Measurements from ENCODE around the gene SLC35F1.

Gene SLC35F1

DNA sequence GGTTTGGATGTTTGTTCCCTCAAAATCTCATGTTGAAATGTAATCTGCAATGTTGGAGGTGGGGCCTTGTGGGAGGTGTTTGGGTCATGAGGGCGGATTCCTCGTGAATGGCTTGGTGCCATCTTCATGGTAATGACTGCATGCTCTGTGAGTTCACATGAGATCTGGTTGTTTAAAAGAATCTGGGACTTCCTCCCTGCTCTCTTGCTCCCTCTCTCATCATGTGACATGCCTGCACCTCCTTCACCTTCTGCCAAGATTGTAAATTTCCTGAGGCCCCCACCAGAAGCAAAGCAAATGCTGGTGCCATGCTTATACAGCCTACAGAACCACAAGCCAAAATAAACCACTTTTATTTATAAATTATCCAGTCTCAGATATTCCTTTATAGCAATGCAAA lies 390.8 kb downstream of the SLC35F1 start:
- no peak for TF ChIP-seq ZFP3 (CRISPR knock-in tag; IDR thresholded peaks at IDR 0.05)
- no peak for TF ChIP-seq ZC3H10 (CRISPR knock-in tag; IDR thresholded peaks at IDR 0.05)
- TF ChIP-seq, protein P1, sequence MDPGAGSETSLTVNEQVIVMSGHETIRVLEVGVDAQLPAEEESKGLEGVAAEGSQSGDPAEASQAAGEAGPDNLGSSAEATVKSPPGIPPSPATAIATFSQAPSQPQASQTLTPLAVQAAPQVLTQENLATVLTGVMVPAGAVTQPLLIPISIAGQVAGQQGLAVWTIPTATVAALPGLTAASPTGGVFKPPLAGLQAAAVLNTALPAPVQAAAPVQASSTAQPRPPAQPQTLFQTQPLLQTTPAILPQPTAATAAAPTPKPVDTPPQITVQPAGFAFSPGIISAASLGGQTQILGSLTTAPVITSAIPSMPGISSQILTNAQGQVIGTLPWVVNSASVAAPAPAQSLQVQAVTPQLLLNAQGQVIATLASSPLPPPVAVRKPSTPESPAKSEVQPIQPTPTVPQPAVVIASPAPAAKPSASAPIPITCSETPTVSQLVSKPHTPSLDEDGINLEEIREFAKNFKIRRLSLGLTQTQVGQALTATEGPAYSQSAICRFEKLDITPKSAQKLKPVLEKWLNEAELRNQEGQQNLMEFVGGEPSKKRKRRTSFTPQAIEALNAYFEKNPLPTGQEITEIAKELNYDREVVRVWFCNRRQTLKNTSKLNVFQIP (CRISPR knock-in tag; IDR thresholded peaks at IDR 0.05; ENCODE audit: borderline replicate concordance, low read depth) = no peak
- no peak for TF ChIP-seq SNAI2 (CRISPR knock-in tag; IDR thresholded peaks at IDR 0.05)
- no peak for TF ChIP-seq TCF4 (CRISPR knock-in tag; IDR thresholded peaks at IDR 0.05; ENCODE audit: borderline replicate concordance)
- TF ChIP-seq PPARA (CRISPR knock-in tag; IDR thresholded peaks at IDR 0.05; ENCODE audit: borderline replicate concordance) = no peak
- no peak for TF ChIP-seq GLIS3 (CRISPR knock-in tag; IDR thresholded peaks at IDR 0.05)
- TF ChIP-seq, protein P2, sequence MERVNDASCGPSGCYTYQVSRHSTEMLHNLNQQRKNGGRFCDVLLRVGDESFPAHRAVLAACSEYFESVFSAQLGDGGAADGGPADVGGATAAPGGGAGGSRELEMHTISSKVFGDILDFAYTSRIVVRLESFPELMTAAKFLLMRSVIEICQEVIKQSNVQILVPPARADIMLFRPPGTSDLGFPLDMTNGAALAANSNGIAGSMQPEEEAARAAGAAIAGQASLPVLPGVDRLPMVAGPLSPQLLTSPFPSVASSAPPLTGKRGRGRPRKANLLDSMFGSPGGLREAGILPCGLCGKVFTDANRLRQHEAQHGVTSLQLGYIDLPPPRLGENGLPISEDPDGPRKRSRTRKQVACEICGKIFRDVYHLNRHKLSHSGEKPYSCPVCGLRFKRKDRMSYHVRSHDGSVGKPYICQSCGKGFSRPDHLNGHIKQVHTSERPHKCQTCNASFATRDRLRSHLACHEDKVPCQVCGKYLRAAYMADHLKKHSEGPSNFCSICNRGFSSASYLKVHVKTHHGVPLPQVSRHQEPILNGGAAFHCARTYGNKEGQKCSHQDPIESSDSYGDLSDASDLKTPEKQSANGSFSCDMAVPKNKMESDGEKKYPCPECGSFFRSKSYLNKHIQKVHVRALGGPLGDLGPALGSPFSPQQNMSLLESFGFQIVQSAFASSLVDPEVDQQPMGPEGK (CRISPR knock-in tag; IDR thresholded peaks at IDR 0.05; ENCODE audit: borderline replicate concordance) = no peak
- ATAC-seq = no peak

DNA sequence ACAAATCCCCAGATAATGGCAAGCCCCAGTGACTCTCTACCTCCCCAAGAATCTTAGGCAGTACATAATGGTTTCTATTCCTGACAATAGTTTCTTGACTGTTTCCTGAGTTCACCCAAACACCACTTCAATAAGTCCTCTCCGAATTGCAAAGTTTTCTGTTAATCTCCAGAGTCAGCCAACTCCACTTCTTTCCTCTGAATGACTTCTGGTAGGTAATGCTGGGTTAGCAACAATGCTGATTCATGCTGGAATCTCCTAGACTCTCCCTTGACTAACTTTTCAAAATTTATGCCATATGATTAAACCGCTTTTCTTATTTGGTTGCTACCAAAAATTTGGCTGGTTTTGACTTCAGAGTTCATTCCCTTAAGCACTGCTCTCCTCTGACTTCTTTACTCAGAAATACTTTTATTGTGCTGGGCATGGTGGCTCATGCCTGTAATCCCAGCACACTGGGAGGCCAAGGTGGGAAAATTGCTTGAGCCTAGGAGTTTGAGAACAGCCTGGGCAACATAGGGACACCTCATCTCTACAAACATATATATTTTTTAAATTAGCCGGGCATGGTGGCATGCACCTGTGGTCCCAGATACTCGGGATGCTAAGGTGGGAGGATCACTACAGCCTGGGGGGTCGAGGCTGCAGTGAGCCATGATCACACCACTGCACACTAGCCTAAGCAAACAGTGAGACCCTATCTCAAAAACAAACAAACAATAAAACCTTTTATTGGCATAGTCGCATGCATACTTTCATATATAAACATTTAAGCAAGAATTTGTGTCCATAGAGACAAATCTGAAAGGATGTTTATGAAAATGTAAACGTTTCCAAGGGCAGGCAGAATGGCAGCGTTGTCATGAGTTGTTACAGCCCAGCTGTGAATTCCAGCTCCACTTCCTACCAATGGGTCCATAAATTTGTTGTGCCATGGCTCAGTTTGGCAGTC lies 391.7 kb downstream of the SLC35F1 start:
- no peak for ATAC-seq
- TF ChIP-seq GLIS3 (CRISPR knock-in tag; IDR thresholded peaks at IDR 0.05) (no peak), OSR1 (CRISPR knock-in tag; IDR thresholded peaks at IDR 0.05) (no peak), ZFP30 (CRISPR knock-in tag; IDR thresholded peaks at IDR 0.05) (no peak), ZNF70 (CRISPR knock-in tag; IDR thresholded peaks at IDR 0.05) (no peak)

DNA sequence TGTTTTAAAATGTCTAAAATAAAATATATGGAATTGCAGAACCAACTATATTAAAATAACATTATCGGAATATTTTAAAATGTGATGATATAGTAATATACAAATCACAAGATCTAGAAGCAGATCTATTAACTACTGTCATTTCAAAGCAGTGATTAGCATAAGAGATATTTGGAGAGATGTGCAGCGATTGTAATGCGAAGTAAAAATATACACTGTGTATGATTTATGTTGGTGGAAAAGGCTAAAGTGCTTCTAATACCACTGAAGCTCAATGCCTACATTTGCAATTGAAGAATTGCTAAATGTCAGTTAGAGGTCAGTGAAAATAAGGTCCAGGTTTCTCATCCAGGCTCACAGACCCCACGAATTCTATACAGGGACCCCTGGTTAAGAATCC lies 392.4 kb downstream of the SLC35F1 start:
- ATAC-seq = no peak
- TF ChIP-seq TCF4 (CRISPR knock-in tag; IDR thresholded peaks at IDR 0.05; ENCODE audit: borderline replicate concordance) = no peak
- TF ChIP-seq ZC3H10 (CRISPR knock-in tag; IDR thresholded peaks at IDR 0.05) = no peak
- no peak for TF ChIP-seq ISL1 (CRISPR knock-in tag; IDR thresholded peaks at IDR 0.05)
- TF ChIP-seq, protein P3, sequence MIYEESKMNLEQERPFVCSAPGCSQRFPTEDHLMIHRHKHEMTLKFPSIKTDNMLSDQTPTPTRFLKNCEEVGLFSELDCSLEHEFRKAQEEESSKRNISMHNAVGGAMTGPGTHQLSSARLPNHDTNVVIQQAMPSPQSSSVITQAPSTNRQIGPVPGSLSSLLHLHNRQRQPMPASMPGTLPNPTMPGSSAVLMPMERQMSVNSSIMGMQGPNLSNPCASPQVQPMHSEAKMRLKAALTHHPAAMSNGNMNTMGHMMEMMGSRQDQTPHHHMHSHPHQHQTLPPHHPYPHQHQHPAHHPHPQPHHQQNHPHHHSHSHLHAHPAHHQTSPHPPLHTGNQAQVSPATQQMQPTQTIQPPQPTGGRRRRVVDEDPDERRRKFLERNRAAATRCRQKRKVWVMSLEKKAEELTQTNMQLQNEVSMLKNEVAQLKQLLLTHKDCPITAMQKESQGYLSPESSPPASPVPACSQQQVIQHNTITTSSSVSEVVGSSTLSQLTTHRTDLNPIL (CRISPR knock-in tag; IDR thresholded peaks at IDR 0.05; ENCODE audit: low read depth) = no peak
- TF ChIP-seq, protein P2 (CRISPR knock-in tag; IDR thresholded peaks at IDR 0.05; ENCODE audit: borderline replicate concordance) = no peak
- TF ChIP-seq ZNF70 (CRISPR knock-in tag; IDR thresholded peaks at IDR 0.05) = no peak
- TF ChIP-seq ARNTL (CRISPR knock-in tag; IDR thresholded peaks at IDR 0.05; ENCODE audit: borderline replicate concordance, low read depth) = no peak
- TF ChIP-seq, protein P4, sequence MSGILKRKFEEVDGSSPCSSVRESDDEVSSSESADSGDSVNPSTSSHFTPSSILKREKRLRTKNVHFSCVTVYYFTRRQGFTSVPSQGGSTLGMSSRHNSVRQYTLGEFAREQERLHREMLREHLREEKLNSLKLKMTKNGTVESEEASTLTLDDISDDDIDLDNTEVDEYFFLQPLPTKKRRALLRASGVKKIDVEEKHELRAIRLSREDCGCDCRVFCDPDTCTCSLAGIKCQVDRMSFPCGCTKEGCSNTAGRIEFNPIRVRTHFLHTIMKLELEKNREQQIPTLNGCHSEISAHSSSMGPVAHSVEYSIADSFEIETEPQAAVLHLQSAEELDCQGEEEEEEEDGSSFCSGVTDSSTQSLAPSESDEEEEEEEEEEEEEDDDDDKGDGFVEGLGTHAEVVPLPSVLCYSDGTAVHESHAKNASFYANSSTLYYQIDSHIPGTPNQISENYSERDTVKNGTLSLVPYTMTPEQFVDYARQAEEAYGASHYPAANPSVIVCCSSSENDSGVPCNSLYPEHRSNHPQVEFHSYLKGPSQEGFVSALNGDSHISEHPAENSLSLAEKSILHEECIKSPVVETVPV (CRISPR knock-in tag; IDR thresholded peaks at IDR 0.05) = no peak
- no peak for TF ChIP-seq ZNF565 (CRISPR knock-in tag; conservative IDR thresholded peaks at IDR 0.05; ENCODE audit: low read depth)
- no peak for TF ChIP-seq GLIS3 (CRISPR knock-in tag; IDR thresholded peaks at IDR 0.05)
- TF ChIP-seq OSR1 (CRISPR knock-in tag; IDR thresholded peaks at IDR 0.05) = no peak
- TF ChIP-seq ZFP3 (CRISPR knock-in tag; IDR thresholded peaks at IDR 0.05) = no peak
- TF ChIP-seq, protein P5, sequence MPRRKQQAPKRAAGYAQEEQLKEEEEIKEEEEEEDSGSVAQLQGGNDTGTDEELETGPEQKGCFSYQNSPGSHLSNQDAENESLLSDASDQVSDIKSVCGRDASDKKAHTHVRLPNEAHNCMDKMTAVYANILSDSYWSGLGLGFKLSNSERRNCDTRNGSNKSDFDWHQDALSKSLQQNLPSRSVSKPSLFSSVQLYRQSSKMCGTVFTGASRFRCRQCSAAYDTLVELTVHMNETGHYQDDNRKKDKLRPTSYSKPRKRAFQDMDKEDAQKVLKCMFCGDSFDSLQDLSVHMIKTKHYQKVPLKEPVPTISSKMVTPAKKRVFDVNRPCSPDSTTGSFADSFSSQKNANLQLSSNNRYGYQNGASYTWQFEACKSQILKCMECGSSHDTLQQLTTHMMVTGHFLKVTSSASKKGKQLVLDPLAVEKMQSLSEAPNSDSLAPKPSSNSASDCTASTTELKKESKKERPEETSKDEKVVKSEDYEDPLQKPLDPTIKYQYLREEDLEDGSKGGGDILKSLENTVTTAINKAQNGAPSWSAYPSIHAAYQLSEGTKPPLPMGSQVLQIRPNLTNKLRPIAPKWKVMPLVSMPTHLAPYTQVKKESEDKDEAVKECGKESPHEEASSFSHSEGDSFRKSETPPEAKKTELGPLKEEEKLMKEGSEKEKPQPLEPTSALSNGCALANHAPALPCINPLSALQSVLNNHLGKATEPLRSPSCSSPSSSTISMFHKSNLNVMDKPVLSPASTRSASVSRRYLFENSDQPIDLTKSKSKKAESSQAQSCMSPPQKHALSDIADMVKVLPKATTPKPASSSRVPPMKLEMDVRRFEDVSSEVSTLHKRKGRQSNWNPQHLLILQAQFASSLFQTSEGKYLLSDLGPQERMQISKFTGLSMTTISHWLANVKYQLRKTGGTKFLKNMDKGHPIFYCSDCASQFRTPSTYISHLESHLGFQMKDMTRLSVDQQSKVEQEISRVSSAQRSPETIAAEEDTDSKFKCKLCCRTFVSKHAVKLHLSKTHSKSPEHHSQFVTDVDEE (CRISPR knock-in tag; IDR thresholded peaks at IDR 0.05) = no peak
- no peak for TF ChIP-seq RARB (CRISPR knock-in tag; IDR thresholded peaks at IDR 0.05)
- no peak for TF ChIP-seq ZFP30 (CRISPR knock-in tag; IDR thresholded peaks at IDR 0.05)
- no peak for TF ChIP-seq SNAI2 (CRISPR knock-in tag; IDR thresholded peaks at IDR 0.05)
- TF ChIP-seq CSDC2 (CRISPR knock-in tag; IDR thresholded peaks at IDR 0.05) = no peak
- no peak for TF ChIP-seq ESRRG (CRISPR knock-in tag; IDR thresholded peaks at IDR 0.05)
- no peak for TF ChIP-seq ZNF8 (CRISPR knock-in tag; IDR thresholded peaks at IDR 0.05)
